ENCODE data around the gene STEAP1B. TPM values are rescaled to one million over a fixed set of nuclear protein-coding genes. Genes with fewer than 3 reads are reported as not detected.

The STEAP1B gene
- total RNA-seq = 18.9 and 28.8 TPM in 2 replicates

DNA sequence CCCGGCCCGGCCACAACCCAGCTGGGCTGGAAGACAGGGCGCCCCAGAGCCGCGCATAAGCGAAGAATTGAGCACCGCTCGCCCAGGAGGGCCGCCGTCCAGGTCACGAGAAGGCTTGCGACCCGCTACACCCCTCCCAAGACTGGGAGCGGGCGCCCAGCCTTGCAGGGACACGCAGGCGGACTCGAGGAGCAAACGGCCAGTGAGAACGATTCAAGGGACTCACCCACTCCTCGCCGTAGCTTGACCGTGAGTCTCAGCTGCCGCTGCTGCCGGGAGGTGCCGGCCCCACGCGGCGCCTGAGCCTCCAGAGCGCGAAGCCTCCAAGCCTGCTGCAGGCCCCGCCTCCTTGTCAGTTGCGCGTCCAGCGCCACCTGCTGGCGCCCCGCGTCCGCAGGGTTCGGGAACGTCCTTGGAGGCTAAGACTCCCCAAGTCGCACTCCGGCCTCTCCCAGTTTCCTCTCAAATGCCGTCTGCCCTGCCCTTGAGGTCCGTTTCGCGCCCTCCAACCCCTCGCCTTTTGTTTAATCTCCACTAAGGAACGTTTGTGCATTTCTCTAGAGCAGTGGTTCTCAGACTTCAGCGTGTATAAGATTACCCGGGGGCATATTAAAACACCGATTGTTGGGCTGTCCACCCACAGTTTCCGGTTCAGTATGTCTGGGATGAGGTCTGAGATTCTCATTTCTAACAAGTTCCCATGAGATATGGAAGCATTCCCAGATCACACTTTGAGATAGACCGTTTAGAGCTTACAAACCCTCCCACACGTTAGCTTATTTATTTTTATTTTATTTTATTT, at the start of gene STEAP1B:
TSS of gene STEAP1B (minus strand) at position 301 of the 802 bp plus-strand sequence. CDS start 5,333 bp downstream, outside the sequence.

Other genes with a start within 250 kb of the STEAP1B start
- gene RAPGEF5, start 143.0 kb downstream of the STEAP1B start, total RNA-seq = 39.3 and 48.9 TPM in 2 replicates
- gene IL6, start 227.0 kb upstream of the STEAP1B start, total RNA-seq = 4.2 and 6.7 TPM in 2 replicates